ENCODE data around the gene COA1. TPM values are rescaled to one million over a fixed set of nuclear protein-coding genes. Genes with fewer than 3 reads are reported as not detected.

The COA1 gene
- total RNA-seq, 1 donor from 2014 or later: 102 TPM

GRCh38 chr7:43769791-43770465, 40.6 kb upstream of the COA1 start:
- DNase-seq (ENCODE audit: low read depth, low spot score): no peak
- Mint-ChIP-seq H3K27me3 (ENCODE audit: low read depth) (no peaks in the 10 kb centered on the region), H3K9me3 (no peaks in the 10 kb centered on the region), H3K27ac (ENCODE audit: unreplicated experiment) (no peak overlapping the region), H3K4me1 (no peaks in the 10 kb centered on the region), H3K4me3 (no peak overlapping the region), H3K36me3 (ENCODE audit: low read depth) (peaks cover 8% of the 10 kb centered on the region)
- no peak for TF ChIP-seq CTCF (conservative IDR thresholded peaks at IDR 0.05)

- H3K4me3 Mint-ChIP-seq: no peak overlapping the region
- H3K27ac Mint-ChIP-seq (ENCODE audit: unreplicated experiment): no peak overlapping the region
- H3K36me3 Mint-ChIP-seq (ENCODE audit: low read depth): peaks cover 8% of the 10 kb centered on the region
- no peak for DNase-seq (ENCODE audit: low read depth, low spot score)
- no peak for TF ChIP-seq CTCF (conservative IDR thresholded peaks at IDR 0.05)
- no peaks in the 10 kb centered on the region for H3K27me3 Mint-ChIP-seq (ENCODE audit: low read depth)
- H3K4me1 Mint-ChIP-seq: peaks cover under 1% of the 10 kb centered on the region
- H3K9me3 Mint-ChIP-seq: no peaks in the 10 kb centered on the region
Observed at GRCh38 chr7:43769281-43769680, 40.0 kb upstream of the COA1 start.

GRCh38 chr7:43768887-43769272, 39.6 kb upstream of the COA1 start:
- TF ChIP-seq CTCF (conservative IDR thresholded peaks at IDR 0.05): no peak
- Mint-ChIP-seq H3K27me3 (ENCODE audit: low read depth) (no peaks in the 10 kb centered on the region), H3K36me3 (ENCODE audit: low read depth) (peaks cover 8% of the 10 kb centered on the region), H3K4me3 (no peak overlapping the region), H3K4me1 (peaks cover 5% of the 10 kb centered on the region), H3K9me3 (no peaks in the 10 kb centered on the region), H3K27ac (ENCODE audit: unreplicated experiment) (no peak overlapping the region)
- no peak for DNase-seq (ENCODE audit: low read depth, low spot score)

GRCh38 chr7:43768201-43768886, 39.0 kb upstream of the COA1 start:
- peaks cover 9% of the 10 kb centered on the region for H3K4me1 Mint-ChIP-seq
- peaks cover 8% of the 10 kb centered on the region for H3K36me3 Mint-ChIP-seq (ENCODE audit: low read depth)

GRCh38 chr7:43767311-43767710, 38.0 kb upstream of the COA1 start:
- DNase-seq (ENCODE audit: low read depth, low spot score): no peak
- no peaks in the 10 kb centered on the region for H3K9me3 Mint-ChIP-seq
- peaks cover under 1% of the 10 kb centered on the region for H3K36me3 Mint-ChIP-seq (ENCODE audit: low read depth)
- no peak overlapping the region for H3K27ac Mint-ChIP-seq (ENCODE audit: unreplicated experiment)
- peaks cover 15% of the 10 kb centered on the region for H3K4me1 Mint-ChIP-seq
- H3K4me3 Mint-ChIP-seq: no peak overlapping the region
- H3K27me3 Mint-ChIP-seq (ENCODE audit: low read depth): no peaks in the 10 kb centered on the region
- no peak for TF ChIP-seq CTCF (conservative IDR thresholded peaks at IDR 0.05)

More at GRCh38 chr7:43768201-43768886, 39.0 kb upstream of the COA1 start:
- no peak overlapping the region for H3K4me3 Mint-ChIP-seq
- no peaks in the 10 kb centered on the region for H3K9me3 Mint-ChIP-seq
- H3K27ac Mint-ChIP-seq (ENCODE audit: unreplicated experiment): no peak overlapping the region
- no peak for DNase-seq (ENCODE audit: low read depth, low spot score)
- no peak for TF ChIP-seq CTCF (conservative IDR thresholded peaks at IDR 0.05)
- no peaks in the 10 kb centered on the region for H3K27me3 Mint-ChIP-seq (ENCODE audit: low read depth)

Data from neural crest cell (in vitro differentiated cells).